K562 (cell line): ENCODE data around the gene CLCN4. TPM values are rescaled to one million over a fixed set of nuclear protein-coding genes. Genes with fewer than 3 reads are reported as not detected.

ENCODE experiments used
- BCLAF1 ChIP-seq, 2 experiments: fragments of 450-650 bp in 1 of 2; IDR thresholded peaks; 2 replicates each; pipeline ENCODE4 v1.6.1; 2011 to 2017; ENCODE audit warnings: low read depth in 2 of 2, antibody characterized with exemption in 1 of 2, borderline replicate concordance in 1 of 2, low read length in 1 of 2, mild to moderate bottlenecking in 1 of 2, mixed read lengths in 1 of 2; ENCODE audit not compliant: control insufficient read depth in 1 of 2
- CREM ChIP-seq: IDR thresholded peaks from 2 replicates; pipeline ENCODE4 v1.6.1; 2014; ENCODE audit warnings: antibody characterized with exemption, low read depth
- DIDO1 ChIP-seq: fragments of 450-650 bp; IDR thresholded peaks from 2 replicates; pipeline ENCODE4 v1.6.1; 2016; ENCODE audit warnings: low read depth, missing biosample characterization, missing genetic modification characterization
- ELK1 ChIP-seq: sonication (generic); formaldehyde crosslinking; IDR thresholded peaks from 2 replicates; pipeline ENCODE4 v1.8.1; 2022; ENCODE audit warnings: missing genetic modification reagents
- HMGN3 ChIP-seq: IDR thresholded peaks from 2 replicates; pipeline ENCODE4 v1.6.1; 2011; ENCODE audit warnings: borderline replicate concordance, low read depth, mild to moderate bottlenecking, mixed read lengths, low read length; ENCODE audit not compliant: insufficient read length; ENCODE audit errors: extremely low read depth
- KAT7 ChIP-seq: sonication (generic); formaldehyde crosslinking; IDR thresholded peaks from 2 replicates; pipeline ENCODE4 v1.8.0; 2022; ENCODE audit warnings: missing genetic modification reagents, mild to moderate bottlenecking, borderline replicate concordance
- MAZ ChIP-seq, 2 experiments: fragments of 450-650 bp in 1 of 2; sonication (generic) in 1 of 2; formaldehyde crosslinking; IDR thresholded peaks in 1 of 2; conservative IDR thresholded peaks in 1 of 2; 2 replicates each; pipeline versions ENCODE4 v1.4.0 to v1.5.0; 2020; ENCODE audit warnings: mild to moderate bottlenecking in 1 of 2, missing genetic modification reagents in 1 of 2
- MTA1 ChIP-seq: fragments of 450-650 bp; IDR thresholded peaks from 2 replicates; pipeline ENCODE4 v1.6.1; 2017; ENCODE audit warnings: borderline replicate concordance
- NCOA6 ChIP-seq: fragments of 450-650 bp; IDR thresholded peaks from 2 replicates; pipeline ENCODE4 v1.6.1; 2017; ENCODE audit warnings: mild to moderate bottlenecking
- NEUROD1 ChIP-seq: fragments of 150-350 bp; IDR thresholded peaks from 2 replicates; pipeline ENCODE4 v1.6.1; 2014; ENCODE audit warnings: borderline replicate concordance, low read length, low read depth; ENCODE audit not compliant: partially characterized antibody
- NFE2 ChIP-seq: IDR thresholded peaks from 2 replicates; pipeline ENCODE4 v1.6.1; 2014; ENCODE audit warnings: antibody characterized with exemption, low read depth
- PREB ChIP-seq: sonication (generic); formaldehyde crosslinking; IDR thresholded peaks from 2 replicates; pipeline ENCODE4 v1.8.1; 2023; ENCODE audit warnings: mild to moderate bottlenecking, missing genetic modification reagents
- RBBP5 ChIP-seq: fragments of 200-600 bp; sonication (generic); IDR thresholded peaks from 2 replicates; pipeline ENCODE4 v1.6.1; 2012; ENCODE audit warnings: borderline replicate concordance, mild to moderate bottlenecking, low read length, control low read depth, inconsistent platforms; ENCODE audit not compliant: insufficient read depth, poor library complexity, severe bottlenecking
- SMARCC2 ChIP-seq: fragments of 450-650 bp; IDR thresholded peaks from 2 replicates; pipeline ENCODE4 v1.6.1; 2017; ENCODE audit warnings: antibody characterized with exemption, moderate library complexity, mild to moderate bottlenecking, low read depth
- THRAP3 ChIP-seq: fragments of 450-650 bp; IDR thresholded peaks from 2 replicates; pipeline ENCODE4 v1.6.1; 2016; ENCODE audit warnings: mild to moderate bottlenecking, inconsistent platforms, borderline replicate concordance
- XRCC5 ChIP-seq: fragments of 200-400 bp; formaldehyde crosslinking; IDR thresholded peaks from 2 replicates; pipeline ENCODE4 v1.6.1; 2017; ENCODE audit warnings: low read depth, mild to moderate bottlenecking, low read length
- ZBED1 ChIP-seq: IDR thresholded peaks from 2 replicates; pipeline ENCODE4 v1.6.1; 2014
- ZBTB8A ChIP-seq: fragments of 450-650 bp; IDR thresholded peaks from 2 replicates; pipeline ENCODE4 v1.6.1; 2018; ENCODE audit warnings: mild to moderate bottlenecking, moderate library complexity; ENCODE audit not compliant: partially characterized antibody
- ZNF445 ChIP-seq: fragments of 250-450 bp; sonication (Bioruptor Pico); IDR thresholded peaks from 2 replicates; pipeline ENCODE4 v1.4.0; 2020; ENCODE audit warnings: low read depth, mild to moderate bottlenecking, moderate library complexity
- ZNF589 ChIP-seq: fragments of 200-800 bp; sonication (Bioruptor generic); IDR thresholded peaks from 2 replicates; pipeline ENCODE4 v1.6.1; 2016; ENCODE audit warnings: low read depth, missing genetic modification characterization, missing compliant biosample characterization
- ZNF707 ChIP-seq: fragments of 250-450 bp; sonication (Bioruptor Pico); conservative IDR thresholded peaks from 2 replicates; pipeline ENCODE4 v1.8.0; 2022; ENCODE audit warnings: inconsistent platforms, mild to moderate bottlenecking, moderate library complexity
- ZNF76 ChIP-seq: fragments of 250-450 bp; sonication (Bioruptor Pico); IDR thresholded peaks from 2 replicates; pipeline ENCODE4 v1.4.0; 2020; ENCODE audit warnings: mild to moderate bottlenecking, moderate library complexity, borderline replicate concordance
- ZNF780A ChIP-seq: fragments of 250-450 bp; sonication (Bioruptor Pico); IDR thresholded peaks from 2 replicates; pipeline ENCODE4 v1.5.0; 2021; ENCODE audit warnings: mild to moderate bottlenecking
- ZSCAN32 ChIP-seq: fragments of 450-650 bp; formaldehyde crosslinking; IDR thresholded peaks from 2 replicates; pipeline ENCODE4 v1.4.0; 2020; ENCODE audit warnings: mild to moderate bottlenecking, moderate library complexity
- polyA plus RNA-seq, 8 experiments: library from polyadenylated mRNA; depleted of rRNA in 4 of 8; stranded (reverse) in 5 of 8; unstranded in 3 of 8; fragments of >200 nt; fragmentation: Nextera tagmentation in 2 of 8; fragmentation: Illumina TruSeq in 1 of 8; extraction: Ambion mirVana in 2 of 8; extraction: Trizol in 1 of 8; gene quantifications; 2 replicates each; pipeline versions ENCODE4 v1.2.1 to v1.2.3, GENCODE V29; 2011 to 2014; ENCODE audit warnings: inconsistent platforms in 1 of 8, missing spikeins in 1 of 8
- total RNA-seq, 7 experiments: library from RNA; depleted of rRNA in 6 of 7; stranded (reverse); fragments of >200 nt in 6 of 7; fragmentation: Illumina TruSeq in 2 of 7; extraction: Trizol in 2 of 7; gene quantifications; 2 replicates each; pipeline versions ENCODE4 v1.2.1 to v1.2.3, GENCODE V29; 2011 to 2021; ENCODE audit warnings: low replicate concordance in 1 of 7

The CLCN4 gene
- total and polyA plus RNA-seq, 9 of the 15 experiments (the other 6 are each of a cell fraction or from before 2014, with no cell fraction given): 0.03 to 0.24 (median 0.10) TPM; not detected in 1

- TF ChIP-seq NFE2 (peak; percentile 86), PREB (CRISPR knock-in tag) (no peak), ZNF707 (CRISPR knock-in tag) (no peak), RBBP5 (no peak), ZBTB8A (no peak), ZNF76 (no peak), CREM (peak; percentile 34; the same call in 1 of the 2 replicates), KAT7 (no peak), THRAP3 (no peak), ZNF780A (CRISPR knock-in tag) (no peak), ZBED1 (no peak; the same call in 1 of the 2 replicates), ELK1 (CRISPR knock-in tag) (no peak), BCLAF1 (IDR thresholded peaks at IDR 0.05; ENCODE audit: borderline replicate concordance in 1 of 2, control insufficient read depth in 1 of 2, low read depth in 2 of 2, low read length in 1 of 2) (no peak), SMARCC2 (peak; percentile 86), ZNF445 (CRISPR knock-in tag) (no peak), MAZ (CRISPR knock-in tag; conservative IDR thresholded peaks at IDR 0.05 in 1 of 2, IDR thresholded peaks at IDR 0.05 in 1 of 2) (0 out of 4 replicates have a peak, but pooled peaks of 1 of the 2 experiments have one; percentile 21), NEUROD1 (peak; percentile 34), HMGN3 (no peak), NCOA6 (no peak), ZNF589 (CRISPR knock-in tag) (no peak), XRCC5 (no peak), ZSCAN32 (CRISPR knock-in tag) (no peak), DIDO1 (tag) (no peak), MTA1 (no peak)
Observed at GRCh38 chrX:10178866-10179463, 22.2 kb downstream of the CLCN4 start (continued).
